NCI-H2196 (cell line): ENCODE data around the gene PGM5.
"Not testable (repeated sequence)": the region's sequence is repeated elsewhere in the genome, so short reads cannot be mapped to it uniquely, and the experiment has no call there.

Experiments used
- DNase-seq: peaks from one replicate; lab custom pipeline; 2025; ENCODE audit not compliant: unreplicated experiment; lab: John Stamatoyannopoulos, UW

The PGM5 gene

DNA sequence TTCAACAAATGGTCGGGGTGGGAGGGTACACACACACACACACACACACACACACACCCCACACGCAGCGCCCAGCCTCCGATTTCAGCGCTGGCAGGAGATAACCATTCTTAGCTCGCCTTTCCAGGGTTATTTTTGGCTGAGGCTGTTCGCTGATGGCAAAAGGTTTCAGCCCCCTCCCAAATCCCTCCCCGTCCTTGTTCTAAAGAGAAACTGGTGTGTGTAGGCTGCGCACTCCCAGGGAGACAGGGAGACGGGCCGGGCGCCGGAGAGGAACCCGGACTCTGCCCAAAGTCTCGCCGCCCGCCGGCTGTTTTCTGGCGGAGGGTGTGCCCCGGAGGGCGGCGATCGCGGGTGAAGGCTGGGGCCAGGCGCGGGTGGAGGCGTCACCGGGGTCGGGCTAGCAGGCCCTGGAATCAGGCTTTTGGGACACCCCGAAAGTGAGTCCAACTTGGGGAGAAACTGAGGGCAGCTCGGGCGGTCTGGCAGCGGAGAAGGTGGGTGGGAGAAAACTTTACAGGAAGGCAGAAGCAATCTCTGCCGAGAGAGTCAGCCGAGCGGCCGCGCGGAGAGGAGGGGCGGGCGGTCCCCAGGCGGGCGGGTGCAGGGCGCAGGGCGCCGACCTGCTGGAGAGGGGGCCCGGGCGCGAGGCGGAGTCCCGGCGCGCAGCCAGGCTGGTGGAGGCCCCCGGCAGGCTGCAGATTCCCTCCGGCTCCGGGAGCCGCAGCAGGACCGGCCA lies at the start of gene PGM5:
Gene PGM5, plus strand, starts transcription at position 232 of the 739 bp plus-strand sequence. CDS start 517 bp downstream, outside the sequence.
- DNase-seq, result not testable (repeated sequence)

DNA sequence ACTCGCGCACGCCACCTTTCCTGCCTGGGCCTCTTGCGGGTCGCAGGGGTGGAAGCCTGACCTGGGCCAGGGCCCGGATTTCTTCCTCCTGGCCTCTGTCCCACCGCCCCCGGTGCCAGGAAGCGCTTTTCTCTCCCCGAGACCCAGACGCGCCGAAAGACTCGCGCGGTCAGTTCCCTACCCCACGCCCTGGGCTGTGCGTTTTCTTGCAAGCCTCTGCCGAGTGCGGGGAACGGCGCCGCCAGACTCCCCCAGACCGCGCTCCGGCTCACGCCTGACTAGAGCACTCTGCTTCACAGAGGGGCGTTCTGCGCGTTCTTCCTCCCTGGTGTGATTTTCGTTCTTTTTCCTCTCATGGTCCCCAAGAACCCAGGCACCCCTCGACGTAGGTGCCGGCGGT lies 49.3 kb upstream of the PGM5 start:
- DNase-seq, result not testable (repeated sequence)

DNA sequence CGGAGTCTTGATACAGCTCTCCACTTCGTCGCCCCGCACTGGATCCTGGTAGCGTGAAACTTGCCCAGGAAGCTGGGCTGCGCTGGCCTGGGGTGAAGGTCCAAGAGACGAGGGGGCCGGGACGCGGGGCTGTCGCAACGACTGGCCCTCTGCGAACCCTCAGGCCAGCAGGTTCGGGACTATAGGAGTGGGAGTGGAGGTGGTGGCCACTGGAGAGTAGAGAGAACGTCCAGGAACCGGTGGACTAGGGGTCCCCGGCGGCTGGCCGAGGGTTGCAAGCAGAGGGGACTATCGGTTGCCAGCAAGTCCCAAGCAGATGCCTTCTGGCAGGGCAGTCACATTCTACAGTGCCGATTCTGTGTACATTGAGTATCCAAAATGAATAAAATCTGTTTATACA lies 48.8 kb upstream of the PGM5 start:
- DNase-seq, result not testable (repeated sequence)

DNA sequence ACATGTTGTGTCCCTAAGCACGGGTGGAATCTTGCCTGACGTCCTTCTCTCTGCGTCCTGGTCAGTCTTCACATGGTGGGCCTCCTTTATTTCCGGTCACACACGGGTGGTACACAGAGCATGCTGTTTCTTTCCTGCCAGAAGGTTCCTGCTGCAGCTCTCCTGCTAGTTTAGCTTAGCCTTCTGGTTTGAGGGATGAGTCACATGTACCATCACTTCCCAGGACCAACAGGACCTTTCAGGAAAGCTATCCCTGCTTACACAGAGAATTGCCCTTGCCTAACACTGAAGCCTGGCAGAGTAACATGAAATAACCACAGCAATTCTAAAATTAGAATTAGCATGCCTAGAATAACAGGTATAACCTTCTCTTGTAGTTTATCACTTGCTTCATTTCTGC lies 45.2 kb upstream of the PGM5 start:
- not testable (repeated sequence) for DNase-seq

DNA sequence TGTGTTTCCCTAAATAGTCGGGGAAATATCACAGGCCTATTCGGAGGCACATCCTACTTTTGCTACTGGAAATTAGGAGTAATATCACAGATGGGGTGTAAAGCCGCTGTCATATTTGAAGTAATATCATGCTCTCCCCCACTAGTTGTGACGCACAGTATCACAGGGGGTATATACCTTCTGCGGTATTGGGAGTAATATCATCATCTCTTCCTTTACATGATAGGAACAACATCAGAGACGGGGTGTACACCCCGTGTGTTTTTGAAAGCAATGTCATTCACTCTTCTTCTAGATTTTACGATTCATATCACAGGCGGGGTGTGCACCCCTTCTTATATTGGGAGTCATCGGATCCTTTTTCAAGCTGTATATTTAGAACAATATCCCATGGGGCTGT lies 38.2 kb upstream of the PGM5 start:
- not testable (repeated sequence) for DNase-seq

DNA sequence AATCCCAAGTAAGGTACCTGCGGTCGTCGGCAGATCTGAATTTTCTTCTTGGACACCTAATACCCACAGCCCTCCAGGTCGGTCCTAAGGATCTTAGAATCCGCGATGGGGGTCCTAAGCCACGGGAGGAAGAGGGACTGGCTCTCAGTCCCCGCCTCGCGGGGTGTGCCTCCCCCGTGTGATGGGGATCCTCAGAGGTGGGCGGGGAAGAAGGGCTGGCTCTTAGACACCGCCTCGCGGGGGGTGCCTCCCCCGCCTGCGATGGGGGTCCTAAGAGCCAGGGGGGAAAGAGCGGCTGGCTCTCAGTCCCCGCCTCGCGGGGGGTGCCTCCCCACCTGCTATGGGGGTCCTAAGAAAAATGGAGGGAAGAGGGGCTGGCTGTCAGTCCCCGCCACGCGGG lies 32.7 kb upstream of the PGM5 start:
- not testable (repeated sequence) for DNase-seq

DNA sequence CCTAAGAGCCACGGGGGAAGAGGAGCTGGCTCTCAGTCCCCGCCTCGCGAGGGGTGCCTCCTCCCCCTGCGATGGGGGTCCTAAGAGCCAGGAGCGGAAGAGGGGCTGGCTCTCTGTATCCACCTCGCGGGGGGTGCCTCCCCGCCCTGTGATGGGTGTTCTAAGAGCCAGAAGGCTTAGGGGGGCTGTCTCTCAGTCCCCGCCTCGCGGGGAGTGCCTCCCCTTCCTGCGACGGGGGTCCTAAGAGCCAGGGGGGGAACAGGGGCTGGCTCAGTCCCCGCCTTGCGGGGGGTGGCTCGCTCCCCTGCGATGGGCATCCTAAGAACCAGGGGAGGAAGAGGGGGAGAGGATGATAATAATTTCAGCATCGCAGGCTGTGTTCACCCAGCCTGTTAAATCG lies 31.9 kb upstream of the PGM5 start:
- DNase-seq, result not testable (repeated sequence)

DNA sequence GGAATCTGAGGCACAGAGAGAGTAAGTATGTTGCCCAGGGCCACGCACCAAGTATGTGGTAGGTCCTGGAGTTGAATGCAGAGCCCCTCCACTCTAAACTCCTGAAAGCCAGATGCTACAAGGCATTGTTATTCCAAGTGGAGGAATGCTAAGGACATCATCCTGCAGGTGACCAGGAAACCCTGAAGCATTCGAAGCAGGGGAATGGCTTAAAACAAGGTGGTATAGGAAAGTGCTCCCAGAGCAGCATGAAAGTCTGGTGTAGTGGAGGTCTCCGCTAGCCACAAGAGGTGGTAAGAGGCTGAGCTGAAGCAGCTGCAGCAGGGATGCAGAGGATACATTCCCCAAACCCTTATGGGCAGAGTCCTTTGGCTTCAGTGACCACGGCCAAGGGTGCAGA lies 27.3 kb upstream of the PGM5 start:
- DNase-seq, result not testable (repeated sequence)

DNA sequence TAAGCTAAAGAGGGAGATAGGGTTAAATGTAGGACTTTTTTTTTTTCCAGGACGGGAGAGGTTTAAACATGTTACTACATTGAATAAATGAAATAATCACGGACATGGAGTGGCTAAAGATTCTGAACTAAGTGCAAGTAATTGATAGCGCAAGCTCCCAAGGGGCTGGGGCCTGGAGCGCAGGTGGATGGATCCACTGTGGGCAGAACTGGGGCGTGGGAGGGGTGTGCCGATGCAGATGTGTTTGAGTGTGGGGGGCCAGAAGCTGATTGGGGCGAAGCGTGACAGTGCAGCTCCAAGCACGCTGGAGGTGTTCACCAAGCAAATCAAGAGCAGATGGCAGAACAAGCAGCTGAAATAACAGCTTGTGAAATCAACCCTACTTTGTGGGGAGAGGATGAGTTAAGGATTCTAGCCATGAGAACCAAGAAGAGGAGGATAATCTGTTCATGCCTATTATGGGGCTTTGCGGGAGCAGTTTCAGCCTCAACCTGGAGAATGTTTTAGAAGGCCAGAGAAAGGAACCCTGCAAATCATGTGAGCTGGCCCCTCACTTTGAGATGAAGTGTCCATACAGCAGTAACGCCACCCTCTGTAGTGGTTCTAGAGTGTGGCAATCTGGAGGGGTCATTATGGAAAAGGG lies 25.8 kb upstream of the PGM5 start:
- not testable (repeated sequence) for DNase-seq

DNA sequence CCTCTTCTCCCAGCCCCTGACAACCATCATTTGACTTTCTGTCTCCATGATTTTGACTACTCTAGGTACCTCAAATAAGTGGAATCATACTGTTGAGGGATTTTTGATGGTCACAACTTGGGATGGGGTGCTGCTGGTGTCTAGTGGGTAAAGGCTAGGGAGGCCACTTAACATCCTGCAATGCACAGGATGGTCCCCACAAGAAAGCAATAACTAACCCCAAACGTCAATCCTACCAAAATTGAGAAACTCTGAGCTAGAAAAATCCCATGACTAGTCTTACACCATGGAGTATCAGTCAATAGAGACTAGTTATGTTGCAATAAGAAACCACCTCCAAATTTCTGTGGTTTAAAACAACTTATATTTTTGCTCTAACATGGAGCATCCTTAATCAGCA lies 24.3 kb upstream of the PGM5 start:
- not testable (repeated sequence) for DNase-seq

DNA sequence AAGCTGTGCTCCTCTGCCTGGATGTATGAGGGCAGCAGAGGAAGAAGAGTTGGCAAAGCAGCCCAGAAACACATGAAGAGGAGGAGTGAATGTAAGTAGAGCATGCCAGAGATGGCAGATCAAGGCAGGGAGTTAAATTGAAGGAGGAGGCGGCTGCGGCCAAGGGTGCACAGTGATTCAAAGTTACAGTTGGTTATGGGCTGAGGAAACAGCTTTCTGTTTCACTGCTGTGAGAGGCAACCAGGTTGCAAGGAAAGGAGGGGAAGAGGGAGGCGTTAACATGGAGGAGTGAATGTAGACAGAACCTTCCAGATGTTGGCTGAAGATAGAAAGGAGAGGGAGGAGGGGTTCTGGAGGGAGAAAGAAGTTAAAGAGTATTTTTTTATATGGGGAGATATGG lies 20.5 kb upstream of the PGM5 start:
- DNase-seq, result not testable (repeated sequence)

DNA sequence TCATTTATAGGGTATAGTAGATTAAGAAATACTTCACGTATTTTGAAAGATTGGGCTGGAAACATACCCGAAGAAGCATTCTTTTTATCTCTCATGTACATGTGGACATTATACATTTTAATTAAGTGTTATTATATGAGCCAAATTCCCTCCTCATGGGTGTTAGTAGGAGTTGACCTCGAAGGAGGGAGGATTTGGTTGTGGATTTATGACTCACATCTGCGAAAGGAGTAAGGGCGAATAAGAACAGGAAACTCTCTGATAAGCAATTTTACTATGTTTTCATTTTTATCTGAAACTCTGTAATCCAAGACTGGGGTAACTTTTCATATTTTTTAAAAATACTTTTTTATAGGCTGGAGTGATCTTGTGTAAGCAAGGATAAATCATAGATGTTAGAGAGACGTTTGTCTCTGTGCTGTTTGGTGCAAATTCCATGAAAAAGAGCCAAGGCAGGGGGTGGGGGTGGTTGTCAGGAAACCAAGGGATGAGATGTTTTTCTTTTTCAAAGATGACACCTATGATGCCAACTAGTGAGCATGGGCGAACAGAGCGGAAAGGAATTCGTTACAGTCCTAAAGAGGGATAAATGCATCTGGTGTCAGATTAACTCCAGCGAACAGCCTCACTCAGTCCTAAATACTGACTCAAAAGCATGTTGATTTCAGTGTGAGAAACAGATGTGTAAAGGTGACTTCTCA lies 19.6 kb upstream of the PGM5 start:
- not testable (repeated sequence) for DNase-seq

DNA sequence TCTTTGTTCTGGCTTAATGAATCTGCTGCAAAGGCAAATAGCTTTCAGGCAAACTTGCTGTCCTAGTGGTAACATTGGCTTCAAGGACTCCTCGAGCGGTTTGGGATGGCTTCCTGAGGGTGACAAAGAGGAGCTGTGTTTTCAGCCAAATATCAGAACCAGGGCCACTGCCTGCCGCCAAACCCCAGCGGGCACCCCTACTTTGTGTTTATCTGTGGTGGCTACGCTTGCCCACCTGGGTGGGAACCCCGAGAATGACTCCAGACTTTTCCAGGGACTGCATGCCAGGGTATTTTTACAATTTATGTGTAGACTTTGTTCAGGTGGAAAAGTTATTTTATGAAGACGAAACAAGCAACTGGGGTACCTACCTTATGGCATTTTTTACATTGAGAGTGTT lies 18.4 kb upstream of the PGM5 start:
- DNase-seq, result not testable (repeated sequence)

DNA sequence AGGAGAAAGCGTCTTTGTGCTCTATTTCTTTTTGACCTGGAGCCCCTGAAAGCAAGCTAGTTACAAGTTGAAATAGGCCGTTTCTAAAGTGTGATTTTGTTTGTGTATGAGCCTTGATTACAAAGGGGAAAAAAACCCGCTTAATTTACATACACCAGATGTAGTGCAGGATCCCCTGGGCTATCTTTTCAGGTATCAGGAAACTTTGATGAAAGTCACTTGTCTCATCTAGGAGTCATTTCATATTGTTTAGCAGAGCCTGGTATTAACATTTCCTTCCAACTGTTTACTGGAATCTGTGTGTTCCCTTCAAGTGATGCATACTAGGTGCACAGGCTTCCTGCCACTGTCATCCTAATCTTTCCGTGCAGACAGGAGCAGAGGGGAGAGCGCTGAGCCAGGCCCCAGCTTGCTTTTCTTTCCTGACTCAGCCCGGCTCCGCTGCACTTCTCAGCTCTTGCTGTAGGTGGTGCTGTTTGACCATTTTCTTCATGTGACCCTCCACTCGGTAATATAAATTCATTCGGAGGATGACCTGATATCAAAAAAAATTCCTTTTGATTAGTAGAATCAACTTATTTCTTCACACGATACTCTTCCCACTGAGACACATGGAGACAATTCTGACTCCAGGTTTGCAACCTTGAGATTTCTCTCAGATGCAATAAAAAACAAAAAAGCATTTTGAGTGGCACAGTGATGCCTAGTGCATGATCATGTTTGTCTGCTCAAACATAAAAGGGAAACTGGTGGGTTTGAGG lies 14.0 kb upstream of the PGM5 start:
- DNase-seq, result not testable (repeated sequence)

DNA sequence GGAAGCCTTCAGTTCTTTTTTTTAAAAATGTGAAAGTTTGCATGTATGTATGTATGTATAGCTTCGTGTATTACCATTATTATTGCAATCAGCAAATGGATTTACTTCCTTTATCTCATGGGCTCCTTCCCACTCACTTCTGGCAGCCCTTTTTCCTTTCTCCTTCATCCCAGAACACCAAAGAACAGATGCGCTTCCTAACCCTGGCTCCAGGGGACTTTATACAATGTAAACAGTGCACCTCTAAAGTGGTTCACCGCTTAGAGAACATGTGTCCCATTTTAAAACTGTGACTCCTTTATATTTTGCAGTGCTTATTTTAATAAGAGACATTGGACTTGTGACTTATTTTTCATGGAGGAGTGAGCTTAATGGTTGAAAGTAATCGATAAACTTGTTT lies 13.2 kb upstream of the PGM5 start:
- DNase-seq, result not testable (repeated sequence)

DNA sequence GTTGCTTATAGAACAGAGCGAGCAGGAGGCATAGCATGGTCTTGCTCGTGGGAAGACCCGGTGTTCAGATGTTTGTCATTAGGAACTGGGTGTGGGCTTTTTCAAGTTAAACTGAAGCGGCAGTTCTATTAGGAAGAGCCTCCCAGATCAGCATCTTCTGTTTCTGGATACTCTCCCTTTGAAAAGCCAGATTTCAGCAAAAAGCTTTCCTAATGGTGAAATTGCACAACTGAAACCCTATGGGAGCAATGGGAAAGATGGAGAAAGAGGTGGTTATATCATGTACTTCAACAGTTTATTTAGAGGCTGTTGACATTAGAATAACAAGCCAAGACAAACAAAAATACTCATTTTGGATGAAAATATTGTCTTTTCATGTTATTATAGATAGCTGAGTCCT lies 12.4 kb upstream of the PGM5 start:
- DNase-seq, result not testable (repeated sequence)

DNA sequence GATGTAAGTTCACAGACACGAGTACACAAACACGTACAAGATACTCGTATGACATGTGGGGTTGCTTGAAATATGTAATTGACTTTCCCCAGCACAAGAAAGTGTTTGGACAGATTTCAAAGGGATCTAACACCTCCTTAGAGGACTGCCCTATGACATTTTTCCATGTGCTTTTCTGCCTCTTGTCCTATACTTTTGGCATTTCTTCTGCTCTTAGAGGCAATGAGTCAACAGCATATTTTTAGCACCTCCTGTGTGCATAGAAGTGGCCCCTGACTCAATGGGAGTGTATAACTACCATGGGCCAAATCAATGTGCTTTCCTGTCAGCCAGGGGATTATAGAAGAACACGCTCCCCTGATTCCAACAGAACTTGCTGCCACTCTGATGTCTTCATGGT lies 4.7 kb upstream of the PGM5 start:
- DNase-seq, result not testable (repeated sequence)

DNA sequence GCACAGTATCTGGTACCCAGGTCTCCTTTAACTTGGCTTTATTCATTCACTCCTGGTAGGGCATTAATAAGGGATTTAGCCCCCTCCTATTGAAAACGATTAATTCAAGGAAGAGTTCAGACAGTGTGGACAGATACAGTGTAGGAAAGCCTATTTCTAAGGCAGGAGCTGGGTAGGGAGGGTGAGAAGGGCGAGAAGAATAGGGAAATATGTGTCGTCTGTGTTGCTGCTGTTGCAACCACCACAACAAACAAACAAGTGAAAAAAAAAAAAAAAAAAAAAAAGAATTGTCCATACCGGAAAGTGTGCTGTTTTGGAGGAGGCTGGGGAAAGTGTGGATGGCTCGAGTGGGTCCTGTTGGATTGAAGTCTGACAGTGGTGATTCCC lies 425 bp upstream of the PGM5 start:
- not testable (repeated sequence) for DNase-seq

DNA sequence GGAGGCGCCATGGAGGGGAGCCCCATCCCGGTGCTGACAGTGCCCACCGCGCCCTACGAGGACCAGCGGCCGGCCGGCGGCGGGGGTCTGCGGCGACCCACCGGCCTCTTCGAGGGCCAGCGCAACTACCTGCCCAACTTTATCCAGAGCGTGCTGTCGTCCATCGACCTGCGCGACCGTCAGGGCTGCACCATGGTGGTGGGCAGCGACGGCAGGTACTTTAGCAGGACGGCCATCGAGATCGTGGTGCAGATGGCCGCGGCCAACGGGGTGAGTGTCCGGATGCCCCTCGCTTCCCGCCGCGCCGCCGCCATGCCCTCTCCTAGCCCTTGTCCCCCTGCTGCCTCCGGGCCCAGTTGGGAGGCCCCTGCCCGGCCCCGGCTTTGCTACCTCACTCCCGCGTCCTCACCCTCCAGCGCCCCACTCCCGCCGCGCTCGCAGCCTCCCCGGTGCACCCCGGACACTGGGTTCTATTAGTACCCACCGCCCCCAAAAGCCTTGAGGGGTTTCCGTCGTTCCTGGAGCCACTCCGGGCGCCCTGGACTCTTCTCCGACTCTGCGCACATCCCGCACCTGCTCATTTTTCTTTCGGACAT lies 806 bp downstream of the PGM5 start:
- not testable (repeated sequence) for DNase-seq

DNA sequence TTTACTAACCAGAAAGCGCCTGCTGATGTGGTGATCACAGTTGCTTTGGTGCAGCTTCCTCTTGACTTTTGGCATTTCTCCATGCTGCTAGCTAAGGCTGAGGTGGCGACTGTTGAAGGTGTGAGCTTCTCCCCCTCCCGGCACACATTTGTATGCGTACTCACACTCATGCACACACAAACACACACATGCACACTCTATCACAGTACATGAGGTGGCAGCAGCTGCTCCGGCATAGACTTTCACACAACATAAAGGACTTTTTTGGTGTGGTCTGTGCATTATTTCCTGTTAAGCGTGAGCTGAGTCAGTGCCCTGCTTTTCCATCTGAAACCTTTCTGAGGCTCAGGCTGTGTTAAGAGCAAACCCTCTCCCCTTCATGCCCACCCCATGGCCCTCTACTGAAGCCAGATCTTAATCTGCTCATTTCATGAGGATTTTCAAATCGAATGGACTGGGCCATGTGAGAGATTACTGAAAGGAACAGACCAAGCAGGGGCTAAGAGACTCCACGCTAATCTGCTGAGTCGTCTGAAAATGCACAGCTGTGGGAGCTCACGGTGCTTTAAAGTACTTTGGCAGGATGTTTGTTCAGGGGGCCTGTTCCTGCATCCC lies 10.6 kb downstream of the PGM5 start:
- DNase-seq, result not testable (repeated sequence)
